ENCODE data around the gene C2CD3. TPM values are rescaled to one million over a fixed set of nuclear protein-coding genes. Genes with fewer than 3 reads are reported as not detected.

The C2CD3 gene
- total and polyA plus RNA-seq, 9 of the 15 experiments (the other 6 are each of a cell fraction or from before 2014, with no cell fraction given) = 4.4 to 20.2 (median 15.4) TPM

- TF ChIP-seq HDAC2 (IDR thresholded peaks at IDR 0.05) = peak; percentile 97
- no peak for TF ChIP-seq ESRRB (CRISPR knock-in tag; IDR thresholded peaks at IDR 0.05; ENCODE audit: borderline replicate concordance)
- no peak for TF ChIP-seq ZC3H4 (CRISPR knock-in tag; IDR thresholded peaks at IDR 0.05; ENCODE audit: borderline replicate concordance)
- no peak for TF ChIP-seq ZBTB17 (CRISPR knock-in tag; IDR thresholded peaks at IDR 0.05)
- 0 out of 2 replicates have a peak, but pooled peaks have one; percentile 63 for TF ChIP-seq GATAD2A (IDR thresholded peaks at IDR 0.05)
- TF ChIP-seq GTF2E2 (tag; IDR thresholded peaks at IDR 0.05) = no peak
- no peak for TF ChIP-seq ZNF239 (CRISPR knock-in tag; IDR thresholded peaks at IDR 0.05)
- TF ChIP-seq KDM5B (IDR thresholded peaks at IDR 0.05; ENCODE audit: insufficient replicate concordance, low read depth, low read length) = no peak
- TF ChIP-seq ZBTB8A (IDR thresholded peaks at IDR 0.05; ENCODE audit: partially characterized antibody) = no peak
- TF ChIP-seq BRF1 (IDR thresholded peaks at IDR 0.05; ENCODE audit: borderline replicate concordance, extremely low read depth, insufficient read length) = no peak
- TF ChIP-seq EHMT2 (IDR thresholded peaks at IDR 0.05) = peak; percentile 65; the same call in 1 of the 2 replicates
- peak; percentile 94 for TF ChIP-seq ZEB2 (IDR thresholded peaks at IDR 0.05)
- TF ChIP-seq EP400 (IDR thresholded peaks at IDR 0.05) = peak; percentile 57
- peak; percentile 50 to 89; a peak in 2 of 4 replicates for TF ChIP-seq ARNT (IDR thresholded peaks at IDR 0.05)
- peak; percentile 96 for TF ChIP-seq DPF2 (IDR thresholded peaks at IDR 0.05)
- peak; percentile 92 for TF ChIP-seq NCOR1 (IDR thresholded peaks at IDR 0.05)
- no peak for TF ChIP-seq HDAC6 (IDR thresholded peaks at IDR 0.05; ENCODE audit: low read depth, low read length)
- no peak for TF ChIP-seq RBM34 (IDR thresholded peaks at IDR 0.05; ENCODE audit: borderline replicate concordance, insufficient read depth, low read length)
- peak; percentile 60 for TF ChIP-seq MYC (IDR thresholded peaks at IDR 0.05; ENCODE audit: low read depth, low read length)
- no peak for TF ChIP-seq MYC (CRISPR knock-in tag; IDR thresholded peaks at IDR 0.05; ENCODE audit: borderline replicate concordance, low read depth)
- TF ChIP-seq SRSF3 (IDR thresholded peaks at IDR 0.05; ENCODE audit: insufficient read depth, low read length) = no peak
- no peak for TF ChIP-seq HEY1 (CRISPR knock-in tag; IDR thresholded peaks at IDR 0.05; ENCODE audit: borderline replicate concordance)
- TF ChIP-seq C11orf30 (IDR thresholded peaks at IDR 0.05; ENCODE audit: low read depth) = peak; percentile 49
- TF ChIP-seq MTA3 (IDR thresholded peaks at IDR 0.05; ENCODE audit: borderline replicate concordance) = peak; percentile 67; the same call in 1 of the 2 replicates
- 0 out of 2 replicates have a peak, but pooled peaks have one; percentile 34 for TF ChIP-seq ZNF668 (CRISPR knock-in tag; IDR thresholded peaks at IDR 0.05)
- TF ChIP-seq MEIS2 (IDR thresholded peaks at IDR 0.05; ENCODE audit: partially characterized antibody) = peak; percentile 99
- TF ChIP-seq TBL1XR1 (IDR thresholded peaks at IDR 0.05; ENCODE audit: low read length in 2 of 2) = peak; percentile 84 to 95; a peak in 3 of 4 replicates
- no peak for TF ChIP-seq FOXK1 (CRISPR knock-in tag; IDR thresholded peaks at IDR 0.05; ENCODE audit: borderline replicate concordance)
- TF ChIP-seq STAT5A (IDR thresholded peaks at IDR 0.05; ENCODE audit: borderline replicate concordance, low read length) = peak; percentile 79
- no peak for TF ChIP-seq POU5F1 (IDR thresholded peaks at IDR 0.05; ENCODE audit: borderline replicate concordance, low read depth, low read length, partially characterized antibody)
- no peak for TF ChIP-seq STAG1 (CRISPR knock-in tag; IDR thresholded peaks at IDR 0.05; ENCODE audit: borderline replicate concordance)
- TF ChIP-seq KAT2B (IDR thresholded peaks at IDR 0.05; ENCODE audit: low read depth, low read length) = no peak
- peak; percentile 78 to 88; a peak in 3 of 4 replicates for TF ChIP-seq RCOR1 (IDR thresholded peaks at IDR 0.05; ENCODE audit: borderline replicate concordance in 1 of 2, low read depth in 2 of 2, low read length in 2 of 2)
- TF ChIP-seq TCF3 (CRISPR knock-in tag; IDR thresholded peaks at IDR 0.05) = peak; percentile 87
Measured at GRCh38 chr11:74086242-74086884, 84.4 kb downstream of the C2CD3 start (continued).
